Measurements from ENCODE around the gene ITPRID2.
A peak's percentile ranks its signal among the peaks of the same experiment; 100 is the strongest.

Gene ITPRID2

DNA sequence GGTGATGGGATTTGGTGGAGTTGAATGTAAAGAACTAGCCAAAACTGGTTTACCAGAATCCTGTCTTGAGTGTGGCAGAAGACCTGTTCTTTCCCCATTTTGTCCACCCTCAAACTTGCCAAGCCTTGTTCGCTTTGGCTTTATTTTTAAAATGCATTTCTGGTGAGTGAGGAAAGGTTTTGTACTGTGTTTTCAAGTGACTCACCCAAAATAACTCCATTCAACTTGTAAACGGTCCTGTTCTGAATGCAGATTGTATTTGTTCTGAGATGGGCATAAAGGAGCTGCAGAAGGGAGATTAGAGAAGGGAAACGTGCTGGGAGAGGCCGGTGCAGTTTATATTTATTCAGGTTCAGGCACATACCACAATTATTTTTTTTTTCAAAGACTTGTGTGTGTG lies 5.3 kb upstream of the ITPRID2 start:
- no peaks in the 10 kb centered on the region for H3K9me3 ChIP-seq (ENCODE audit: severe bottlenecking)
- H3K4me3 ChIP-seq (ENCODE audit: severe bottlenecking) = no peak overlapping the region
- no peaks in the 10 kb centered on the region for H3K36me3 ChIP-seq (ENCODE audit: low read depth)
- no peaks in the 10 kb centered on the region for H3K27me3 ChIP-seq (ENCODE audit: insufficient read depth, poor library complexity, severe bottlenecking)
- TF ChIP-seq, protein P1, sequence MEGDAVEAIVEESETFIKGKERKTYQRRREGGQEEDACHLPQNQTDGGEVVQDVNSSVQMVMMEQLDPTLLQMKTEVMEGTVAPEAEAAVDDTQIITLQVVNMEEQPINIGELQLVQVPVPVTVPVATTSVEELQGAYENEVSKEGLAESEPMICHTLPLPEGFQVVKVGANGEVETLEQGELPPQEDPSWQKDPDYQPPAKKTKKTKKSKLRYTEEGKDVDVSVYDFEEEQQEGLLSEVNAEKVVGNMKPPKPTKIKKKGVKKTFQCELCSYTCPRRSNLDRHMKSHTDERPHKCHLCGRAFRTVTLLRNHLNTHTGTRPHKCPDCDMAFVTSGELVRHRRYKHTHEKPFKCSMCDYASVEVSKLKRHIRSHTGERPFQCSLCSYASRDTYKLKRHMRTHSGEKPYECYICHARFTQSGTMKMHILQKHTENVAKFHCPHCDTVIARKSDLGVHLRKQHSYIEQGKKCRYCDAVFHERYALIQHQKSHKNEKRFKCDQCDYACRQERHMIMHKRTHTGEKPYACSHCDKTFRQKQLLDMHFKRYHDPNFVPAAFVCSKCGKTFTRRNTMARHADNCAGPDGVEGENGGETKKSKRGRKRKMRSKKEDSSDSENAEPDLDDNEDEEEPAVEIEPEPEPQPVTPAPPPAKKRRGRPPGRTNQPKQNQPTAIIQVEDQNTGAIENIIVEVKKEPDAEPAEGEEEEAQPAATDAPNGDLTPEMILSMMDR (IDR thresholded peaks at IDR 0.05; ENCODE audit: poor library complexity, severe bottlenecking) = no peak
- H3K27ac ChIP-seq (ENCODE audit: poor library complexity, severe bottlenecking) = peak overlapping the region; percentile 4
- DNase-seq (ENCODE audit: low spot score) = no peak
- H3K4me1 ChIP-seq (ENCODE audit: insufficient read depth, poor library complexity, severe bottlenecking) = peaks cover 29% of the 10 kb centered on the region
- peak; percentile 70 for ATAC-seq (ENCODE audit: low read depth)

DNA sequence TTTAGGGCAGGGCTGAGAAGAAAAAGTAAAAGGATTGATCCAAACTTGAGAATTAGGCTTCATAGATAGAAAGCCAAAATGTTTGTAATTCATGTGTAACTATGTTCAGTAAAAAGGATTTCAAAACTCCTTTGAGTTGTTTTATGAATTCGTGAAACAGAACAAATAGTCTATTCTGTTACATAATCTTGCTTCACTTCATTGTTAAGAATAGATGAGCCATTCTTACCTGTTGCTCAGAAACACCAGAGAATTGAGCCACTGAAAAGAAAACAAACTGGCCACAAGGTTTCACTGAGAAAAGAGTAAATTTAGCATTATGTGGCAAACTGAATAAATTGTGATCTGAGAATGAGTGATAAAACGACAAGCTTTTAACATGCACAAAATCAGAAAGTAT lies 4.5 kb upstream of the ITPRID2 start:
- Histone ChIP-seq H3K27ac (ENCODE audit: poor library complexity, severe bottlenecking) (peak overlapping the region; percentile 4), H3K4me1 (ENCODE audit: insufficient read depth, poor library complexity, severe bottlenecking) (peaks cover 29% of the 10 kb centered on the region), H3K27me3 (ENCODE audit: insufficient read depth, poor library complexity, severe bottlenecking) (no peaks in the 10 kb centered on the region), H3K4me3 (ENCODE audit: severe bottlenecking) (no peak overlapping the region), H3K36me3 (ENCODE audit: low read depth) (no peaks in the 10 kb centered on the region), H3K9me3 (ENCODE audit: severe bottlenecking) (no peaks in the 10 kb centered on the region)
- ATAC-seq (ENCODE audit: low read depth) (no peak), DNase-seq (ENCODE audit: low spot score) (no peak)
- TF ChIP-seq, protein P1 (IDR thresholded peaks at IDR 0.05; ENCODE audit: poor library complexity, severe bottlenecking) = no peak

DNA sequence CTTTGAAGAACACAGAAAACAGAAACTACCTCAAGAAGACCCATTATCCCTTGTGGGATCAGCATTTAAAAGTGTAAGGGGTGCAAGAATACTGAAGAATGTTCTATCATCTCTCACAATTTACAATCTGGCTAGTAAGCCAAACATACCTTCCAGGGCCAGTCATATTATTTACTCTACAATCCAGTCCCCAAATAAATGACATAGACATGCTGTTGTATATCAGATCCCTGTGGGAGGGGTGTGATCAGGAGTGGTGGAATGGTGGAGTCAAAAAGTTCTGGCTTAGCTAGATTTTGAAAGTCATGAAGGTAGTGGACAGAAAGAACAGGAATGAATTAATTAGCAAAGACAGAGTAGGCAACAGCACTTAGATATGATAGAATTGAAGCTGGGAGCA lies 1.8 kb upstream of the ITPRID2 start:
- H3K4me3 ChIP-seq (ENCODE audit: severe bottlenecking) = no peak overlapping the region
- no peak for DNase-seq (ENCODE audit: low spot score)
- TF ChIP-seq, protein P1 (IDR thresholded peaks at IDR 0.05; ENCODE audit: poor library complexity, severe bottlenecking) = no peak
- H3K4me1 ChIP-seq (ENCODE audit: insufficient read depth, poor library complexity, severe bottlenecking) = peaks cover 40% of the 10 kb centered on the region
- peaks cover 22% of the 10 kb centered on the region for H3K36me3 ChIP-seq (ENCODE audit: low read depth)
- no peaks in the 10 kb centered on the region for H3K9me3 ChIP-seq (ENCODE audit: severe bottlenecking)
- H3K27me3 ChIP-seq (ENCODE audit: insufficient read depth, poor library complexity, severe bottlenecking) = no peaks in the 10 kb centered on the region
- H3K27ac ChIP-seq (ENCODE audit: poor library complexity, severe bottlenecking) = no peak overlapping the region
- no peak for ATAC-seq (ENCODE audit: low read depth)

DNA sequence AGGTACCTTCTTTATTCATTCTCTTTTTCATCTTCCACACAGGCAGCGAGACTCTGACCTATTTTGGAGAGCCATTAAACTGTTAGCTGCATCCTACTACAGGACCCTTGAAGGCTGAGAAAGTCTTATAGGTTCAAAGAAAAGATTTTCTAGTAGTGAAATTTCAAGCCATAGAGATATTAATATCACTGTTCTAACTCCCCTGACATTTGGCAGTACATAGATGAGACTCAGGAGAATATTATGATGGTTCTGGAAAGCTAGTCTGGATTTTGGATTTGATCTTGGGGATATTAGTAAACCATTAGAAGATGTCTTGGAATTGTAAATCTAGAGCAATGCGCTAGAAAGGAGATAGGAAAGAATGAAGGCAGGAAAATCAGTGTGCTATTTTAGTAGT lies 1.3 kb upstream of the ITPRID2 start:
- DNase-seq (ENCODE audit: low spot score) = no peak
- peaks cover 27% of the 10 kb centered on the region for H3K36me3 ChIP-seq (ENCODE audit: low read depth)
- H3K4me1 ChIP-seq (ENCODE audit: insufficient read depth, poor library complexity, severe bottlenecking) = peaks cover 45% of the 10 kb centered on the region
- no peaks in the 10 kb centered on the region for H3K9me3 ChIP-seq (ENCODE audit: severe bottlenecking)
- no peak overlapping the region for H3K27ac ChIP-seq (ENCODE audit: poor library complexity, severe bottlenecking)
- no peak overlapping the region for H3K4me3 ChIP-seq (ENCODE audit: severe bottlenecking)
- H3K27me3 ChIP-seq (ENCODE audit: insufficient read depth, poor library complexity, severe bottlenecking) = no peaks in the 10 kb centered on the region
- no peak for ATAC-seq (ENCODE audit: low read depth)
- TF ChIP-seq, protein P1 (IDR thresholded peaks at IDR 0.05; ENCODE audit: poor library complexity, severe bottlenecking) = no peak

DNA sequence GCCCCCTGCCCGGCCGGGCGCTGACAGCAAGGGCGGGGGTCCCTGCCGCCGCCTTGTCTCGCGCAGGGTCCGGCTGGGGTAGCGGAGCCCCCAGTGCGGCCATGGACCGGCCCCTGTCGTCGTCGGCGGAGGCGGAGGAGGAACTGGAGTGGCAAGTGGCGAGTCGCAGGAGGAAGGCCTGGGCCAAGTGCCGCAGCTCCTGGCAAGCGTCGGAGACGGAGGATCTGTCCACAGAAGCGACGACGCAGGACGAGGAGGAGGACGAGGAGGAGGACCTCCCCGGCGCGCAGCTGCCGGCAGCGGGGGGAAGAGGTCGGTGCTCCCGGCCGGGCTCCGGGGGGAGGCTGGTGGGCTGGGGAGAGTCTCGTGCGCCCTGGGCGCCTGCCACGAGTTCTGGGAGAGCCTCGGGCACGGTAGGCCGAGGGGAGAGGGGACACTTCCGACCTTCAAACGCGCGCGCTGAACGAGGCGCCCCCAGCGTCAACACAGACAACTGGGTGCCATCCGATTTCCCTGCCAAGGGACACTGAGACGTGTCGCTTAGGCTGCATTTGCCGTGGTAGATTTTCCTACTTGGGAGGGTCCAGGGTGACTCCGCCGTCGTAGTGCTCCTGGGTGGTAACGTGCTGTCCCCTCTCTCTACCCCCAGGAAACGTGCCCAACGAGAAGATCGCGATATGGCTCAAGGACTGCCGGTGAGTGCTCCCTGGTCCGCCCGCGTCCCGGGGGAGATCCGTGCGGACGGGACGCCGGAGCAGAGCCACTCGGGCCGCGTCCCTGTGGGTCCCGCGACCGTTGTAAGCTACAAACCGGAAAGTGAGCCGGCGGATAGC lies 652 bp downstream of the ITPRID2 start:
- peak overlapping the region; percentile 74 for H3K4me3 ChIP-seq (ENCODE audit: severe bottlenecking)
- H3K27me3 ChIP-seq (ENCODE audit: insufficient read depth, poor library complexity, severe bottlenecking) = no peaks in the 10 kb centered on the region
- DNase-seq (ENCODE audit: low spot score) (peak; percentile 63), ATAC-seq (ENCODE audit: low read depth) (peak; percentile 60)
- peaks cover 46% of the 10 kb centered on the region for H3K4me1 ChIP-seq (ENCODE audit: insufficient read depth, poor library complexity, severe bottlenecking)
- no peaks in the 10 kb centered on the region for H3K9me3 ChIP-seq (ENCODE audit: severe bottlenecking)
- TF ChIP-seq, protein P1 (IDR thresholded peaks at IDR 0.05; ENCODE audit: poor library complexity, severe bottlenecking) = peak; percentile 4
- H3K27ac ChIP-seq (ENCODE audit: poor library complexity, severe bottlenecking) = peak overlapping the region; percentile 79
- H3K36me3 ChIP-seq (ENCODE audit: low read depth) = peaks cover 46% of the 10 kb centered on the region

Measured in RWPE2 (cell line).